Right atrium auricular region (tissue), 2 donors: Measurements from ENCODE around the gene ZNF821. TPM values are rescaled to one million over a fixed set of nuclear protein-coding genes. Genes with fewer than 3 reads are reported as not detected.

Source experiments
- DNase-seq: peaks from one replicate; pipeline ENCODE4 v3.0.0-alpha.2; 2019; ENCODE audit warnings: low spot score
- H3K27ac ChIP-seq, 2 donors: fragments of 200-600 bp; sonication (generic); 1 replicate in 1 of 2; 2 replicates in 1 of 2; pipeline ENCODE4 v1.5.1; 2016 to 2019
- H3K27me3 ChIP-seq, 2 donors: fragments of 200-600 bp; sonication (generic); one replicate each; pipeline versions ENCODE4 v1.5.1 to v1.6.0; 2017 to 2019
- H3K36me3 ChIP-seq: fragments of 200-600 bp; sonication (generic); one replicate; pipeline ENCODE4 v1.5.1; 2016
- H3K4me1 ChIP-seq, 2 donors: fragments of 200-600 bp; sonication (generic); one replicate each; pipeline versions ENCODE4 v1.5.1 to v1.6.0; 2017 to 2019
- H3K4me3 ChIP-seq, 2 donors: fragments of 200-600 bp; sonication (generic); 1 replicate in 1 of 2; 2 replicates in 1 of 2; pipeline ENCODE4 v1.5.1; 2017 to 2019; ENCODE audit warnings: mild to moderate bottlenecking in 1 of 2, moderate library complexity in 1 of 2
- H3K9me3 ChIP-seq, 2 donors: fragments of 200-600 bp; sonication (generic); one replicate each; pipeline ENCODE4 v1.5.1; 2019
- total RNA-seq, 2 donors: library from RNA; depleted of rRNA; stranded (reverse); fragments of >200 nt; gene quantifications; one replicate each; pipeline ENCODE4 v1.1.0, GENCODE V29; 2016
- TF ChIP-seq, protein P1 (sequence below), 2 donors: fragments of 200-600 bp; sonication (generic); IDR thresholded peaks; one replicate each; pipeline ENCODE4 v1.5.1; 2019; ENCODE audit warnings: antibody characterized with exemption in 2 of 2

ZNF821 gene
- total RNA-seq, 2 donors from 2014 or later: 2.6 to 8.9 TPM

DNA sequence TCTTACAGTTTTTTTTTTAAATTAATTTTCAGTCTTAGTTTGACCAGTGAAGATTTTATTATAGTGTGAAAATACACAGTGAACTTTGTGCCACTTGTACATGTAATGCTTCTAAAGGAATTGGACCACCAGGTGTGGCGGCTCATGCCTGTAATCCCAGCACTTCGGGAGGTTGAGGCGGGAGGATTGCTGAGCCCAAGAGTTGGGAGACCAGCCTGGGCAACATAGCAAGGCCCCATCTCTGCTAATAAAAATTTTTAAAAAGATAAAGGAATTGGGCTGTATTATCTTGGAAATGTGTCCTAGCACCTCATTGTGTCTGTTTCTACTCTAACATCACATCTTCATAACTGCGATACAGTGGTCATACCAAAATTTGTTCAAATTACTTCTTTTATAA, 15.2 kb upstream of the ZNF821 start:
- Histone ChIP-seq H3K9me3 (no peaks in the 10 kb centered on the region), H3K4me3 (no peak overlapping the region), H3K36me3 (no peaks in the 10 kb centered on the region), H3K27ac (peak overlapping the region in 1 of 2 donors; percentile 55), H3K27me3 (no peaks in the 10 kb centered on the region), H3K4me1 (peaks cover 0 to 65% of the 10 kb centered on the region in 2 donors)
- no peak for DNase-seq
- TF ChIP-seq, protein P1, sequence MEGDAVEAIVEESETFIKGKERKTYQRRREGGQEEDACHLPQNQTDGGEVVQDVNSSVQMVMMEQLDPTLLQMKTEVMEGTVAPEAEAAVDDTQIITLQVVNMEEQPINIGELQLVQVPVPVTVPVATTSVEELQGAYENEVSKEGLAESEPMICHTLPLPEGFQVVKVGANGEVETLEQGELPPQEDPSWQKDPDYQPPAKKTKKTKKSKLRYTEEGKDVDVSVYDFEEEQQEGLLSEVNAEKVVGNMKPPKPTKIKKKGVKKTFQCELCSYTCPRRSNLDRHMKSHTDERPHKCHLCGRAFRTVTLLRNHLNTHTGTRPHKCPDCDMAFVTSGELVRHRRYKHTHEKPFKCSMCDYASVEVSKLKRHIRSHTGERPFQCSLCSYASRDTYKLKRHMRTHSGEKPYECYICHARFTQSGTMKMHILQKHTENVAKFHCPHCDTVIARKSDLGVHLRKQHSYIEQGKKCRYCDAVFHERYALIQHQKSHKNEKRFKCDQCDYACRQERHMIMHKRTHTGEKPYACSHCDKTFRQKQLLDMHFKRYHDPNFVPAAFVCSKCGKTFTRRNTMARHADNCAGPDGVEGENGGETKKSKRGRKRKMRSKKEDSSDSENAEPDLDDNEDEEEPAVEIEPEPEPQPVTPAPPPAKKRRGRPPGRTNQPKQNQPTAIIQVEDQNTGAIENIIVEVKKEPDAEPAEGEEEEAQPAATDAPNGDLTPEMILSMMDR (IDR thresholded peaks at IDR 0.05): no peak

DNA sequence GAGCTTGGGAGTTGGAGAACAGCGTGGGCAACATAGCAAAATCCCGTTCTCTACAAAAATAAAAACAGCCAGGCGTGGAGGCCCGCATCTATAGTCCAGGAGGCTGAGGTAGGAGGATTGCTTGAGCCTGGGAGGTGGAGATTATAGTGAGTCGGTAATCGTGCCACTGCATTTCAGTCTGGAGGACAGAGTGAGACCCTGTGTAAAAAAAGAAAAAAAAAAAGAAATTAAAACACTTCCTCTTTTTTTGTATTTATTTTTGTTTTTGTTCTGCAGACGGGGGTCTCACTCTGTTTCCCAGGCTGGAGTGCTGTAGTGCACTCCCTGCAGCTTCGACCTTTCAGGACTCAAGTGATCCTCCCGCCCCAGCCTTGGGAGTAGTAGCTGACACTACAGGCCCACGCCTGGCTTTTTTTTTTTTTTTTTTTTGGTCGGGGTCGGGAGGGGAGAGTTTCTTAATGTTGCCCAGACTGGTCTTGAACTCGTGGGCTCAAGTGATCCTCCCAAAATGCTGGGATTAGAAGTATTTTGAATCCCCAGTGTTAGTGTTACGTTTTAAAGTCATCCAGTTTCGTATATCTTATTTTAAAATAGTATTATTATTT, 12.9 kb upstream of the ZNF821 start:
- TF ChIP-seq, protein P1 (IDR thresholded peaks at IDR 0.05): no peak
- no peak for DNase-seq
- Histone ChIP-seq H3K4me3 (peak overlapping the region; percentile 81 to 94), H3K4me1 (peaks cover 0 to 46% of the 10 kb centered on the region in 2 donors), H3K36me3 (no peaks in the 10 kb centered on the region), H3K27ac (peak overlapping the region; percentile 99), H3K27me3 (no peaks in the 10 kb centered on the region), H3K9me3 (no peaks in the 10 kb centered on the region)

DNA sequence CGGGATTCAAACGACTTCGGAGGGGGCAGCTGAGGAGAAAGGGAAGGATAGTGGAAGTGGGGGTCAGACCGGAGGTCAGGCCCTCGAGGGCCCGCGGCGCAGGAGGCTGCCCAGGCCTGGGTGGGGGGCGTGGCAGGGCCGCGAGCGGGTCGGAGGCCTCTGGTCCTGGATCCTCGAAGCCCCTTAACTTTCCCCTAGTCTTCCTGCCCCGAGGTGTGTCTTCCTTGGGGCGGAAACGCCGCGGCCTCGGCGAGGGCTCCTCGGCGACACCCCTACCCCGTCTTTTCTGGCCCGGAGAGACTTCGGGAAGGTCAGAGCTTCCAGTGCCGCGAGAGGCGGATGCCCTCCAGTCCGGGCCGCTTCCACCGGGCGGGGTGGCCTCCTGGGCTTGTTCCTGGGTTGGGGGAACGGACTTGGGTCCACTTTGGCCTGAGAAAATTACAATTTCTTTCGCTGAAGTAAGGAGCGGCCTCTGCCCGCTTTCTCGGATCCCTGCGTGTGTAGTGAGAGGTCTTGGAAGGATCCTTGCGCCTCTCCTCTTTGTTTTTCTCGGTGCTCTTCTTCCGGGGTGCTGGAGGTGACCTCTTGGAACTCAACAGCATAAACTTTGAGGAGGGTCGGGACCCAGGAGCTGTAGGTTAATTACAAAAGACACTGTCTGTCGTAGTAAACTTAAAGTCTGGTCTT, 11.8 kb upstream of the ZNF821 start:
- no peaks in the 10 kb centered on the region for H3K9me3 ChIP-seq
- peaks cover 0 to 44% of the 10 kb centered on the region in 2 donors for H3K4me1 ChIP-seq
- no peak for DNase-seq

DNA sequence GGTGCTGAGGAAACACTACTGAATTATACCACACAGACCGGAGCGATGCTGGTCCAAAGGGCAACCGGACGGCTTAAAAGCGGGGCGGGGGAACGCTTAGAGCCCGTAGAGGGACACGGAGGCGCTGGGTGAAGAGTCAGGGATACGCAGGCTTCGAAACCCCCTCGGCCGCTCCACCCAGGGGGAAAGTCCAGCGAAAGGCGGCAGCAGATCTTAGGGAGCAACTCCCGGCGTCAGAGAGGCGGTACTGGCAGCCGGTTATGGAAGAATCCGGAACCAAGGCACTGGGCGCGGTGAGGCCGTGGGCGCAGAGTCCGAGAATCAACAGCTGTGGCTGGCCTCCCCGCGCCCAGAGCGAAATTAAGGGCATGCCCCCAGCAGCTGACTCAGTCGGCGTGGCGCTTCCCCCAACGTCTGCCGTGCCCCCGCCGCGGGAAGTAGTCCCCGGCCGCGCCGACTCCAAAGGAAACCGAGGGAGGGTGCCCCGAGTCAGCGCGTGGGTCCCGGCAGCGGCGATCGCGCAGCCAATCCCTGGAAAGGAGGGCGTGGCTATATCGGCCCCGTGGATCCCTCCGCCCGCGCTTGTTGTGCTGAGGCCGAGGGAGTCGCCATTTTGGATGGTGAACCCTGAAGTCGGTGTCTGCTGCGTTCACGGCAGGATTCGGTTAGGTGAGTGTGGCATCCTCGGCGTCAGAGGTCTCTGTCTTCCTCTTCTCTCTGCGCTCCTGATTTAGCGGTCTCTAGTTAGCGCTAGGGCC, 11.1 kb upstream of the ZNF821 start, which contains the start of gene IST1:
TSS of gene IST1 (plus strand) at position 611 of the 758 bp plus-strand sequence. CDS start 20,110 bp downstream, outside the sequence.
- Histone ChIP-seq H3K36me3 (no peaks in the 10 kb centered on the region), H3K4me1 (peaks cover 0 to 38% of the 10 kb centered on the region in 2 donors), H3K9me3 (no peaks in the 10 kb centered on the region), H3K4me3 (peak within 1 kb of the TSS; percentile 81 to 94), H3K27ac (peak within 1 kb of the TSS; percentile 99), H3K27me3 (no peaks in the 10 kb centered on the region)
- DNase-seq: peak; percentile 98
- TF ChIP-seq, protein P1 (IDR thresholded peaks at IDR 0.05): no peak

More for the DNA sequence above, 11.8 kb upstream of the ZNF821 start:
- H3K27me3 ChIP-seq: no peaks in the 10 kb centered on the region
- no peaks in the 10 kb centered on the region for H3K36me3 ChIP-seq
- peak overlapping the region; percentile 81 to 94 for H3K4me3 ChIP-seq
- H3K27ac ChIP-seq: peak overlapping the region; percentile 99
- TF ChIP-seq, protein P1 (IDR thresholded peaks at IDR 0.05): no peak

DNA sequence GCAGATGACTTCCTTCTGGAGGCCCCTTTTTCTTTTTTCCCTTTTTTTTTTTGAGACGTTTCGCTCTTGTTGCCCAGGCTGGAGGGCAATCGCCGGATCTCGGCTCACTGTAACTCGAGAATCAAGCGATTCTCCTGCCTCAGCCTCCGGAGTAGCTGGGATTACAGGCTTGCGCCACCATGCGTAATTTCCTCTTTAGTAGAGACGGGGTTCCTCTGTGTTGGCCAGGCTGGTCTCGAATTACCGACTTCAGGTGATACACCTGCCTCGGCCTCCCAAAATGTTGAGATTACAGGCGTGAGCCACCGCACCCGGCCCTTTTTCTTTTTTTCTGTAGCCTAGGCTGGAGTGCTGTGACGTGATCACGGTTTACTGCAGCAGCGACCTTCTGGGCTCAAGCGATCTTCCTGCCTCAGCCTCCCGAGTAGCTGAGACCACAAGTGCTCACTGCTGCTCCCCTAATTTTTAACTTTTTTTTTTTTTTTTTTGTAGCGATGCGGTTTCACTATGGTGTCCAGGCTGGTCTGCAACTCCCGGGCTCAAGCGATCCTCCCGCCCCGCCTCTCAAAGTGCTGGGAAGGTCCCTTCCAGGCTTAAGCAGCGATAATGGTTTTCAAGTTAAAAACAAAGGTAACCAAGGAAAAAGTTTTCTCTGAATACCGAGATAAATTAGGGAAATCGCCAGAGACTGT, 10.4 kb upstream of the ZNF821 start:
- DNase-seq: peak; percentile 76
- Histone ChIP-seq H3K4me3 (peak overlapping the region; percentile 81 to 94), H3K4me1 (peaks cover 0 to 32% of the 10 kb centered on the region in 2 donors)

More for the DNA sequence above, 10.4 kb upstream of the ZNF821 start:
- Histone ChIP-seq H3K27ac (peak overlapping the region; percentile 99), H3K27me3 (no peaks in the 10 kb centered on the region), H3K36me3 (no peaks in the 10 kb centered on the region), H3K9me3 (no peaks in the 10 kb centered on the region)
- TF ChIP-seq, protein P1 (IDR thresholded peaks at IDR 0.05): peak in 1 of 2 donors; percentile 38
